ENCODE results near the gene ANKRD33B.

DNA sequence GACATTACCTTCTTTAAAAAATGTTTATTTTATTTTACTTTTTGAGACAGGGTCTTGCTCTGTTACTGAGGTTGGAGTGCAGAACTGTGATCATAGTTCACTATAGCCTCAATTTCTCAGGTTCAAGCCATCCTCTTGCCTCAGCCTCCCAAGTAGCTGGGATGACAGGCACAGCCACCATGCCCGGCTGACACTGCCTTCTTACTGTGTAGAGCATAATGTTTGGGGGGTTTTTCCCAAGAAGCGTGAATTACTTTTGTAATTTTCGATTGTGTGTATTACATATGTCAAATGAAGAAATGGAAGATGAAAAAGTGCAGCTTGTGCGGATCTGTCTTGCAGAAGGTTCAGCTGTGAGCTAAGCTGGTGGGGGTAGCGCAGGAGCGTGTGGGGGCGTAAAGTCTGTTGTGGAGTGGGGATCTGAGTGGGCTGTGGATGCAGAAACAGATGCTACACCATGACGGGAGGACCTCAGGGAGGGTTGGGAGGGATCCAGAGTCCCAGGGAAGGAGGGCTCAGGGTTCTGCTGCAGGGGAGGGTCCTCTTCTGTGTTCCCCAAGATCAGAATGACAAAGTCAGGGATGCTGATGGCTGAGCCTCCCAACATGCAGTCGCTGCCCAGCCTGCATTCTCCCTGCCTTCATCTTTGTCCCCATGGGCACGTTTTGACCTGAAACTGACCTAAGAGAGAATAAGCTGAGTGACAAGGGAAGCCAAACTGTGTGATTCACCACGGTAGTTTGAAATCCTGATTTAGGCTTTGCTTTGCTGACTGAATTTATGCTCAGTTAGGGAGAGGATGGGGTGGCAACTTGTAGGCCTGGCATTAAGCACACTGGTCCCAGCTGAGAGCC, 6.8 kb upstream of the ANKRD33B start:
- TF ChIP-seq, protein P1, sequence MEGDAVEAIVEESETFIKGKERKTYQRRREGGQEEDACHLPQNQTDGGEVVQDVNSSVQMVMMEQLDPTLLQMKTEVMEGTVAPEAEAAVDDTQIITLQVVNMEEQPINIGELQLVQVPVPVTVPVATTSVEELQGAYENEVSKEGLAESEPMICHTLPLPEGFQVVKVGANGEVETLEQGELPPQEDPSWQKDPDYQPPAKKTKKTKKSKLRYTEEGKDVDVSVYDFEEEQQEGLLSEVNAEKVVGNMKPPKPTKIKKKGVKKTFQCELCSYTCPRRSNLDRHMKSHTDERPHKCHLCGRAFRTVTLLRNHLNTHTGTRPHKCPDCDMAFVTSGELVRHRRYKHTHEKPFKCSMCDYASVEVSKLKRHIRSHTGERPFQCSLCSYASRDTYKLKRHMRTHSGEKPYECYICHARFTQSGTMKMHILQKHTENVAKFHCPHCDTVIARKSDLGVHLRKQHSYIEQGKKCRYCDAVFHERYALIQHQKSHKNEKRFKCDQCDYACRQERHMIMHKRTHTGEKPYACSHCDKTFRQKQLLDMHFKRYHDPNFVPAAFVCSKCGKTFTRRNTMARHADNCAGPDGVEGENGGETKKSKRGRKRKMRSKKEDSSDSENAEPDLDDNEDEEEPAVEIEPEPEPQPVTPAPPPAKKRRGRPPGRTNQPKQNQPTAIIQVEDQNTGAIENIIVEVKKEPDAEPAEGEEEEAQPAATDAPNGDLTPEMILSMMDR (IDR thresholded peaks at IDR 0.05 in 8 of 11, conservative IDR thresholded peaks at IDR 0.05 in 3 of 11) = no peak
- no peak for TF ChIP-seq POLR2A (IDR thresholded peaks at IDR 0.05)
